ENCODE data around the gene TUBG2. TPM values are rescaled to one million over a fixed set of nuclear protein-coding genes. Genes with fewer than 3 reads are reported as not detected.

Gene TUBG2
- total and polyA plus RNA-seq, 2 of the 8 experiments (the other 6 are each of a cell fraction or from before 2014, with no cell fraction given), result 14.8 to 16.6 TPM

DNA sequence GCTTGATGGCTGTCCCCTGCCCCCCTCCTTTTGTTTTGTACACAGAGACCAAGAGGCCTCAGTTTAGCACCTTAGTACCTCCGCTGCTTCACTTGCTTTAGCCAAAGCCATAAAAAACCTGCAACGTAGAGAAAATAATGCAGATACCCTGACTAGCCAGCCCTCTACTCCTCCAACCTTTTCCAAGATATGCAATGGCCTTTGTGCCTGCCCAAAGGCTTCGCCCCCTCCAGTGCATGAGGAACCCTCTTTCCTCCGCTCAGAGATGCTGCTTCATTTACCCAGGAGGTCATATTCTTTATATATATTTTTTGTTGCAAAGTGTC is 40.3 kb downstream of the TUBG2 start:
- Histone ChIP-seq H3K56ac (replicated peaks; ENCODE audit: insufficient read length, low read depth, low read length) (no peak overlapping the region), H3K27ac (ENCODE audit: low read depth, low read length) (no peak overlapping the region), H3K79me1 (ENCODE audit: low read depth, low read length) (no peaks in the 10 kb centered on the region), H2AFZ (ENCODE audit: low read length) (no peak overlapping the region), H3K9me3 (ENCODE audit: insufficient read depth in 2 of 2, low read depth in 1 of 2, low read length in 1 of 2) (no peaks in the 10 kb centered on the region), H3K14ac (ENCODE audit: insufficient read length) (no peak overlapping the region), H3K36me3 (ENCODE audit: control insufficient read depth in 2 of 4, insufficient read depth in 4 of 4, low read length in 3 of 4) (peaks cover 0 to 19% (median 7%) of the 10 kb centered on the region in 4 experiments), H3K4ac (replicated peaks; ENCODE audit: insufficient read length, low read depth, low read length) (no peak overlapping the region), H2BK15ac (ENCODE audit: low read length) (no peak overlapping the region), H2BK5ac (ENCODE audit: low read depth, low read length) (no peak overlapping the region), H2BK12ac (ENCODE audit: low read depth, low read length) (no peak overlapping the region), H3K4me3 (ENCODE audit: extremely low read depth in 1 of 4, insufficient read depth in 2 of 4, low read depth in 3 of 4, low read length in 4 of 4) (no peak overlapping the region), H3K23me2 (ENCODE audit: low read depth, low read length) (no peaks in the 10 kb centered on the region; the same call in 1 of the 2 replicates), H2BK20ac (ENCODE audit: low read length) (no peak overlapping the region), H4K91ac (replicated peaks; ENCODE audit: insufficient read length, low read length) (no peak overlapping the region), H2BK120ac (replicated peaks; ENCODE audit: low read depth, low read length) (no peak overlapping the region), H3K9ac (replicated peaks in 1 of 4; ENCODE audit: extremely low read depth in 1 of 4, low read depth in 3 of 4, low read length in 3 of 4) (no peak overlapping the region), H4K8ac (ENCODE audit: extremely low read depth, insufficient read depth, low read length) (no peak overlapping the region), H4K20me1 (replicated peaks in 1 of 2; ENCODE audit: control insufficient read depth in 1 of 2, insufficient read depth in 2 of 2, low read length in 2 of 2) (peaks cover 0 to 3% of the 10 kb centered on the region in 2 experiments), H3K23ac (ENCODE audit: insufficient read length) (no peak overlapping the region), H2AK5ac (ENCODE audit: low read depth, low read length) (no peak overlapping the region), H4K5ac (ENCODE audit: insufficient read length, low read depth, low read length) (no peak overlapping the region), H3K4me1 (replicated peaks in 1 of 4; ENCODE audit: control insufficient read depth in 3 of 4, insufficient read depth in 4 of 4, low read length in 3 of 4) (0 out of 7 replicates have a peak, but pooled peaks cover 0 to 2% (median 0%) of the 10 kb centered on the region in 4 experiments), H3K79me2 (ENCODE audit: control insufficient read depth in 1 of 2, insufficient read depth in 2 of 2, low read length in 2 of 2) (no peaks in the 10 kb centered on the region), H3K4me2 (ENCODE audit: insufficient read depth in 1 of 2, low read depth in 2 of 2, low read length in 2 of 2) (no peak overlapping the region), H3K27me3 (replicated peaks in 1 of 4; ENCODE audit: control insufficient read depth in 3 of 4, extremely low read depth in 1 of 4, insufficient read depth in 3 of 4, low read length in 3 of 4) (no peaks in the 10 kb centered on the region), H3K18ac (ENCODE audit: extremely low read depth, low read length) (no peak overlapping the region)
- POLR2A ChIA-PET (ENCODE audit: partially characterized antibody), result interaction anchor here (0.6 to 1.6 kb wide), 6 partner anchors 10 to 125 kb away, joined by 3 to 6 read pairs (median 4); partner anchors contain the start of gene BECN1
- WGBS, 2 experiments (ENCODE audit: extremely low coverage in 1 of 2, insufficient coverage in 1 of 2, insufficient read length in 1 of 2, insufficient replicate concordance in 2 of 2, low coverage in 1 of 2, low lambda C conversion rate in 2 of 2, missing lambda C conversion rate in 1 of 2), result 76% methylated on average over 4 of the region's 4 CpGs; no CpG with 5 or more reads in 1 of the 2 experiments
- FAIRE-seq (no peak), DNase-seq (ENCODE audit: low read depth in 1 of 2, low spot score in 2 of 2) (no peak)
- CTCF ChIA-PET (ENCODE audit: partially characterized antibody), result interaction anchor here (1.3 to 2.2 kb wide), 4 partner anchors 9 to 121 kb away, joined by 3 to 7 read pairs (median 4); no protein-coding TSS in a partner anchor
- TF ChIP-seq EP300 (IDR thresholded peaks at IDR 0.05; ENCODE audit: borderline replicate concordance in 1 of 2, low read depth in 2 of 2, low read length in 2 of 2) (no peak), EZH2 (IDR thresholded peaks at IDR 0.05; ENCODE audit: low read depth, low read length, severe bottlenecking) (no peak), SIN3A (conservative IDR thresholded peaks at IDR 0.05 in 1 of 2, IDR thresholded peaks at IDR 0.05 in 1 of 2; ENCODE audit: low read depth in 1 of 2, low read length in 2 of 2) (no peak), SP1 (IDR thresholded peaks at IDR 0.05; ENCODE audit: low read depth, low read length) (no peak), TCF12 (IDR thresholded peaks at IDR 0.05; ENCODE audit: low read depth, low read length) (no peak), SIRT6 (IDR thresholded peaks at IDR 0.05; ENCODE audit: low read length) (no peak), KDM4A (IDR thresholded peaks at IDR 0.05; ENCODE audit: low read depth, low read length, severe bottlenecking) (no peak), TBP (IDR thresholded peaks at IDR 0.05; ENCODE audit: low read depth, low read length) (no peak), TEAD4 (IDR thresholded peaks at IDR 0.05; ENCODE audit: low read depth, low read length) (no peak), BCL11A (IDR thresholded peaks at IDR 0.05; ENCODE audit: low read depth in 2 of 2, low read length in 2 of 2) (no peak), NANOG (IDR thresholded peaks at IDR 0.05; ENCODE audit: insufficient read depth, low read depth, low read length, poor library complexity, severe bottlenecking) (no peak), NRF1 (IDR thresholded peaks at IDR 0.05; ENCODE audit: low read depth, low read length) (no peak), BRCA1 (IDR thresholded peaks at IDR 0.05; ENCODE audit: low read depth, low read length) (no peak), POLR2A (IDR thresholded peaks at IDR 0.05; ENCODE audit: control extremely low read depth in 1 of 2, low read depth in 2 of 2, low read length in 2 of 2) (no peak), CBX5 (IDR thresholded peaks at IDR 0.05; ENCODE audit: low read depth, low read length) (no peak)
